Measurements from ENCODE around the gene HS6ST2. TPM values are rescaled to one million over a fixed set of nuclear protein-coding genes. Genes with fewer than 3 reads are reported as not detected.

The HS6ST2 gene
- total and polyA plus RNA-seq, 4 donors, result under 0.01 to 1.4 (median 0.01) TPM; not detected in 1

GRCh38 chrX:132665676-132666075 is 292.8 kb downstream of the HS6ST2 start:
- no peak overlapping the region for H3K9ac ChIP-seq (ENCODE audit: low read depth in 1 of 2, low read length in 2 of 2)
- H3K4me1 ChIP-seq (ENCODE audit: control insufficient read depth in 4 of 4, insufficient read depth in 4 of 4, low read length in 3 of 4), result no peaks in the 10 kb centered on the region
- WGBS, result 89% methylated on average over 2 of the region's 2 CpGs
- peaks cover 0 to 4% (median 1%) of the 10 kb centered on the region in 4 donors for H3K9me3 ChIP-seq (ENCODE audit: control insufficient read depth in 4 of 4, low read length in 3 of 4)
- H3K27me3 ChIP-seq (ENCODE audit: control insufficient read depth in 4 of 4, insufficient read depth in 4 of 4, low read length in 3 of 4), result peaks cover 0 to 10% (median 0%) of the 10 kb centered on the region in 4 donors
- H3K4me3 ChIP-seq (ENCODE audit: low read depth in 1 of 3, low read length in 3 of 3), result no peak overlapping the region
- DNase-seq (ENCODE audit: low spot score), result no peak
- no peak overlapping the region for H3K27ac ChIP-seq (ENCODE audit: low read depth in 1 of 2, low read length in 2 of 2)
- no peaks in the 10 kb centered on the region for H3K36me3 ChIP-seq (ENCODE audit: control insufficient read depth in 4 of 4, insufficient read depth in 3 of 4, low read depth in 1 of 4, low read length in 3 of 4)
- TF ChIP-seq GABPA (IDR thresholded peaks at IDR 0.05 in 1 of 2, conservative IDR thresholded peaks at IDR 0.05 in 1 of 2) (no peak), RAD21 (IDR thresholded peaks at IDR 0.05) (no peak), RXRA (IDR thresholded peaks at IDR 0.05) (no peak), EGR1 (IDR thresholded peaks at IDR 0.05; ENCODE audit: low read depth in 2 of 2) (no peak), ZBTB33 (IDR thresholded peaks at IDR 0.05) (no peak), REST (IDR thresholded peaks at IDR 0.05) (no peak), NR2F2 (IDR thresholded peaks at IDR 0.05) (no peak), CTCF (IDR thresholded peaks at IDR 0.05; ENCODE audit: low read depth, low read length, missing input control) (no peak), TAF1 (conservative IDR thresholded peaks at IDR 0.05) (no peak), HNF4A (conservative IDR thresholded peaks at IDR 0.05) (no peak), HNF4G (IDR thresholded peaks at IDR 0.05) (no peak), JUND (IDR thresholded peaks at IDR 0.05) (no peak), ATF3 (IDR thresholded peaks at IDR 0.05) (no peak), FOXA2 (IDR thresholded peaks at IDR 0.05) (no peak), MAX (IDR thresholded peaks at IDR 0.05) (no peak), FOXA1 (IDR thresholded peaks at IDR 0.05) (no peak), YY1 (IDR thresholded peaks at IDR 0.05) (no peak), SP1 (IDR thresholded peaks at IDR 0.05) (no peak)
